Peyer's patch (tissue), 4 donors: ENCODE results near the gene COL6A3. TPM values are rescaled to one million over a fixed set of nuclear protein-coding genes. Genes with fewer than 3 reads are reported as not detected.

Experiments used
- DNase-seq, 3 donors: peaks; one replicate each; pipeline ENCODE4 v3.0.0-alpha.2; 2017 to 2019
- H3K27ac ChIP-seq, 4 donors: fragments of 200-600 bp; sonication (generic); one replicate each; pipeline ENCODE4 v1.5.1; 2016 to 2019
- H3K27me3 ChIP-seq, 2 donors: fragments of 200-600 bp; sonication (generic); one replicate each; pipeline ENCODE4 v1.5.1; 2019
- H3K36me3 ChIP-seq, 3 donors: fragments of 200-600 bp; sonication (generic); one replicate each; pipeline ENCODE4 v1.5.1; 2016 to 2019
- H3K4me1 ChIP-seq, 4 donors: fragments of 200-600 bp; sonication (generic); one replicate each; pipeline ENCODE4 v1.5.1; 2016 to 2019
- H3K4me3 ChIP-seq, 4 donors: fragments of 200-600 bp; sonication (generic); 1 replicate in 3 of 4; 2 replicates in 1 of 4; pipeline ENCODE4 v1.5.1; 2016 to 2019; ENCODE audit warnings: mild to moderate bottlenecking in 1 of 4
- H3K9me3 ChIP-seq, 4 donors: fragments of 200-600 bp; sonication (generic); one replicate each; pipeline ENCODE4 v1.5.1; 2016 to 2019; ENCODE audit warnings: mild to moderate bottlenecking in 1 of 4
- CTCF ChIP-seq, 6 experiments: fragments of 450-650 bp in 4 of 6; fragments of 200-600 bp in 2 of 6; sonication (generic) in 1 of 6; IDR thresholded peaks; one replicate each; pipeline ENCODE4 v1.5.1; 2017 to 2019; ENCODE audit warnings: antibody characterized with exemption in 6 of 6, mild to moderate bottlenecking in 3 of 6, moderate library complexity in 1 of 6
- POLR2A ChIP-seq, 2 donors: fragments of 450-650 bp; IDR thresholded peaks; one replicate each; pipeline ENCODE4 v1.5.1; 2017; ENCODE audit warnings: antibody characterized with exemption in 2 of 2, mild to moderate bottlenecking in 2 of 2, moderate library complexity in 2 of 2
- total RNA-seq, 4 donors: library from RNA; depleted of rRNA; stranded (reverse); fragments of >200 nt; gene quantifications; one replicate each; pipeline ENCODE4 v1.1.0, GENCODE V29; 2016

COL6A3 gene
- total RNA-seq, 4 donors from 2014 or later, result 51.7 to 172 (median 71.0) TPM

GRCh38 chr2:237300739-237301138 is 113.2 kb downstream of the COL6A3 start:
- Histone ChIP-seq H3K4me1 (peaks cover 0 to 4% (median 0%) of the 10 kb centered on the region in 4 donors), H3K4me3 (no peak overlapping the region), H3K9me3 (no peaks in the 10 kb centered on the region), H3K36me3 (no peaks in the 10 kb centered on the region), H3K27ac (no peak overlapping the region), H3K27me3 (no peaks in the 10 kb centered on the region)
- TF ChIP-seq CTCF (IDR thresholded peaks at IDR 0.05) (no peak), POLR2A (IDR thresholded peaks at IDR 0.05) (no peak)
- no peak for DNase-seq

GRCh38 chr2:237299906-237300305 is 114.1 kb downstream of the COL6A3 start:
- DNase-seq, result no peak
- H3K4me3 ChIP-seq, result no peak overlapping the region
- H3K27me3 ChIP-seq, result no peaks in the 10 kb centered on the region
- no peaks in the 10 kb centered on the region for H3K36me3 ChIP-seq
- H3K27ac ChIP-seq, result no peak overlapping the region
- H3K9me3 ChIP-seq, result no peaks in the 10 kb centered on the region
- TF ChIP-seq CTCF (IDR thresholded peaks at IDR 0.05) (no peak), POLR2A (IDR thresholded peaks at IDR 0.05) (no peak)
- peaks cover 0 to 1% (median 0%) of the 10 kb centered on the region in 4 donors for H3K4me1 ChIP-seq

DNA sequence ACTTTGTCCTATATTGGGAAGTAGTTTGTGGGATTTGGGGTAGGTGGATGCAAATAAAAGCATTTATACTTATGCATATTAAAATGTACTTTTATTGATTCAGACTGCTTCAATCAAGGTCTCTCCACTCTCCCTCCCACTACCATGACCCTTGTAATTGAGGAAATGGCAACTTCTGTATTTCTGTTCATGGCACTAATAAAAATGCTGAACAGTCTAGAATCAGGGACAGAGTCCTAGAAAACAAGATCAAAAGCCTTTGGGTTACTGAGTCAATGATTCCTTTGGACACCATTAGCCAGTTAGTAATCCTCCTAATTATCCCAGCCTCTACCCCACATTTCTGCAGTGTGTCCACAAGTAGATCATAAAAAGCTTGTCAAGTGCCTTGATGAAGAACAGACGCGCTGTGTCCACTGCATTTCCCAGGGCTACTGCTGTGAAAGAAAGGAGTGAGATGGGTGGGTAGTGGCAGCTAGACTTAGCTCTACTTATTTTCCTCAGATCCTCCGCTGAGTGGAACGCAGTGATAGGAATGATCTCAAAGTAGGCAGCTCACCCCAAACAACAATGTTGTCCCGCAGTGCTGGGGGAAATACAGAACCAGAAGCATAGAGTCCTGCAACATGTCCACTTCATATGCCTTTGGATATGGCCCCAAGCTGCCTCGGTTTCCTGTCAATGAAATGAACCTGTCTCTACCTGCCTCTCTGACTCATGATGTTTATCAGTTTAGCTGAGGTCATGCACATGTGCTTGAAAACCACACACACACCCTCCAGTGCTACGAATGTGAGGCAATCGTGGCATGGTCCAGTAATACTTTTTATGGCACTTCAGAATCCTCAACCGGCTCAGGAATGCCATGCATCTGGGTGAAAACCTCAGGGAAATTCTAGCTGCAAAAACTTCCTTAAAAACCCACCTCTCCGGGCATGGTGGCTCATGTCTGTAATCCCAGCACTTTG is 115.5 kb downstream of the COL6A3 start:
- peak in 1 of 3 donors; percentile 69 for DNase-seq
- H3K27ac ChIP-seq, result peak overlapping the region in 2 of 4 donors; percentile 36 to 59
- H3K27me3 ChIP-seq, result no peaks in the 10 kb centered on the region
- H3K9me3 ChIP-seq, result no peaks in the 10 kb centered on the region
- no peak for TF ChIP-seq CTCF (IDR thresholded peaks at IDR 0.05)
- TF ChIP-seq POLR2A (IDR thresholded peaks at IDR 0.05), result no peak
- no peak overlapping the region for H3K4me3 ChIP-seq
- no peaks in the 10 kb centered on the region for H3K4me1 ChIP-seq
- H3K36me3 ChIP-seq, result no peaks in the 10 kb centered on the region

- Histone ChIP-seq H3K4me1 (no peaks in the 10 kb centered on the region), H3K27me3 (no peaks in the 10 kb centered on the region), H3K27ac (peak overlapping the region in 2 of 4 donors; percentile 19 to 59), H3K36me3 (no peaks in the 10 kb centered on the region), H3K4me3 (no peak overlapping the region), H3K9me3 (no peaks in the 10 kb centered on the region)
- no peak for DNase-seq
- TF ChIP-seq CTCF (IDR thresholded peaks at IDR 0.05) (no peak), POLR2A (IDR thresholded peaks at IDR 0.05) (no peak)
Observed at GRCh38 chr2:237297421-237298150, 116.4 kb downstream of the COL6A3 start.

GRCh38 chr2:237296756-237297155 is 117.2 kb downstream of the COL6A3 start:
- no peak for DNase-seq
- no peak overlapping the region for H3K4me3 ChIP-seq
- no peaks in the 10 kb centered on the region for H3K4me1 ChIP-seq
- no peaks in the 10 kb centered on the region for H3K36me3 ChIP-seq
- no peak for TF ChIP-seq CTCF (IDR thresholded peaks at IDR 0.05)
- no peak for TF ChIP-seq POLR2A (IDR thresholded peaks at IDR 0.05)
- H3K27ac ChIP-seq, result peak overlapping the region in 1 of 4 donors; percentile 59
- H3K27me3 ChIP-seq, result no peaks in the 10 kb centered on the region
- no peaks in the 10 kb centered on the region for H3K9me3 ChIP-seq
